ENCODE results near the gene NTN5. TPM values are rescaled to one million over a fixed set of nuclear protein-coding genes. Genes with fewer than 3 reads are reported as not detected.

The NTN5 gene
- total and polyA plus RNA-seq, 9 of the 15 experiments (the other 6 are each of a cell fraction or from before 2014, with no cell fraction given): not detected

DNA sequence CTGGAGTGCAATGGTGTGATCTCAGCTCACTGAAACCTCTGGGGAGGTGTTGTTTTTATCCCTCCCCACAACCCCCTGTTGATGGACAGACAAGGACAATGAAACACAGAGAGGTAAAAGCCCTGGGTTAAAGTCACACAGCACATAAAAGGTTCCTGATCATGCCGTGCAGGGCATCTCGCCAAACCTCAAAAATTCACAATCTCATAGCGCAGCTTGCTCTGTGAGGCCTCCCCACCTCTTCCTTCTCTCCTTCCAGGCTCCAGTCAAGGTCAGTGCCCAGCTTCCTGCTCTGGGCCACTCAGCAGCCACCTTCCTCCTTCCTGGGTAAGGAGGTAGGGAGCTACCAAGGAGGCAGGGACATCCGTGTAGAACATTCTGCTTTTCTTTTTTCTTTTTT lies 25.2 kb upstream of the NTN5 start (continued):
- TF ChIP-seq, protein P1, sequence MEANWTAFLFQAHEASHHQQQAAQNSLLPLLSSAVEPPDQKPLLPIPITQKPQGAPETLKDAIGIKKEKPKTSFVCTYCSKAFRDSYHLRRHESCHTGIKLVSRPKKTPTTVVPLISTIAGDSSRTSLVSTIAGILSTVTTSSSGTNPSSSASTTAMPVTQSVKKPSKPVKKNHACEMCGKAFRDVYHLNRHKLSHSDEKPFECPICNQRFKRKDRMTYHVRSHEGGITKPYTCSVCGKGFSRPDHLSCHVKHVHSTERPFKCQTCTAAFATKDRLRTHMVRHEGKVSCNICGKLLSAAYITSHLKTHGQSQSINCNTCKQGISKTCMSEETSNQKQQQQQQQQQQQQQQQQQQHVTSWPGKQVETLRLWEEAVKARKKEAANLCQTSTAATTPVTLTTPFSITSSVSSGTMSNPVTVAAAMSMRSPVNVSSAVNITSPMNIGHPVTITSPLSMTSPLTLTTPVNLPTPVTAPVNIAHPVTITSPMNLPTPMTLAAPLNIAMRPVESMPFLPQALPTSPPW (CRISPR knock-in tag; IDR thresholded peaks at IDR 0.05): peak; percentile 52; the same call in 1 of the 2 replicates
- TF ChIP-seq RNF2 (IDR thresholded peaks at IDR 0.05) (0 out of 2 replicates have a peak, but pooled peaks have one; percentile 37), HOXB6 (CRISPR knock-in tag; IDR thresholded peaks at IDR 0.05; ENCODE audit: borderline replicate concordance) (no peak), GABPA (tag; conservative IDR thresholded peaks at IDR 0.05; ENCODE audit: low read depth) (peak; percentile 49), ETV5 (CRISPR knock-in tag; IDR thresholded peaks at IDR 0.05; ENCODE audit: low read depth) (no peak), CBX3 (IDR thresholded peaks at IDR 0.05; ENCODE audit: borderline replicate concordance in 1 of 2, low read length in 2 of 2) (peak in 1 of 2 experiments; percentile 27; a peak in 1 of 3 replicates), HIVEP1 (CRISPR knock-in tag; IDR thresholded peaks at IDR 0.05) (no peak), ARID1B (IDR thresholded peaks at IDR 0.05) (peak; percentile 86), BHLHE40 (IDR thresholded peaks at IDR 0.05; ENCODE audit: low read length) (peak; percentile 20; the same call in 1 of the 2 replicates)
- TF ChIP-seq, protein P2, sequence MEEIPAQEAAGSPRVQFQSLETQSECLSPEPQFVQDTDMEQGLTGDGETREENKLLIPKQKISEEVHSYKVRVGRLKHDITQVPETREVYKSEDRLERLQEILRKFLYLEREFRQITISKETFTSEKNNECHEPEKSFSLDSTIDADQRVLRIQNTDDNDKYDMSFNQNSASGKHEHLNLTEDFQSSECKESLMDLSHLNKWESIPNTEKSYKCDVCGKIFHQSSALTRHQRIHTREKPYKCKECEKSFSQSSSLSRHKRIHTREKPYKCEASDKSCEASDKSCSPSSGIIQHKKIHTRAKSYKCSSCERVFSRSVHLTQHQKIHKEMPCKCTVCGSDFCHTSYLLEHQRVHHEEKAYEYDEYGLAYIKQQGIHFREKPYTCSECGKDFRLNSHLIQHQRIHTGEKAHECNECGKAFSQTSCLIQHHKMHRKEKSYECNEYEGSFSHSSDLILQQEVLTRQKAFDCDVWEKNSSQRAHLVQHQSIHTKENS (CRISPR knock-in tag; IDR thresholded peaks at IDR 0.05): no peak
